ENCODE data around the gene KMT5B. TPM values are rescaled to one million over a fixed set of nuclear protein-coding genes. Genes with fewer than 3 reads are reported as not detected.

KMT5B gene
- total RNA-seq, 1 donor from 2014 or later, result 43.7 TPM

DNA sequence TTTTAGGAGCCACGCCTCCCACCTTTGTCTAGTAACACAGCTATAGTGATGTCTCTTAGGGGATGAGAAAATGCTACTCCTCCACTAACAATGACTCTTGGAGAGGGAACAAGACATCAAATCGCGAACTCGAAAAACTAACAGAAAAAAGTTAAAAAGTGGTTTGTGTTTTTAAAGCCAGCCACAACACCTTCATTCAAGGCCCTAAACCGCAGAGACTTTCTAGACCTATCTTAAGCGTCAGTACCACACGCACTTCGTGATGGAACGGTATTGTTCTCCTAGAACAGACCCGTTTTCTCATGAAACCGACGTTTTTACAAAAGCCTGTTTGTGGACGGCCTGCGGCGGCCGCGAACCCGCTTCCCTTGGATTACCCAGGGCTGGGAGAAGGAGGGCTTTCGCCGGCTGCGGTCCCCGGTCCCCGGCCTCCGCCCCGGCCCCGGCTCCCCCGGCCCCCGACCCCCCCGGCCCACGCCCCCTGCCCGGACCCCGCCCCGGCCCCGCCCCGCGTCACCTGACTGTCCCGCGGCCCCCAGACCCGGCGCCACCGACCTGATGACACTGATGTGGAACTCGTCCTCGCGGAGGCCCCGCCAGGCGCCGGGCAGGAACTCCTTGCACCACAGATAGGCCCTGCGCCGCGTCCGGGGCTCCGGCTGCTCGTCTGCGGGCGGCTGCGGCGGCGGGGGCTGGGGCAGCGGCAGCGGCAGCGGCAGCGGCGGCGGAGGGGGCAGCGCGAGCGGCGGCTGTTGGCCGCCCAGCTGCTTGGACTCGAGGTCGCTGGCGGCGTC lies 92.6 kb downstream of the KMT5B start:
- Mint-ChIP-seq H3K9me3 (no peaks in the 10 kb centered on the region), H3K27ac (ENCODE audit: unreplicated experiment) (peak overlapping the region; percentile 94), H3K4me1 (peaks cover 48% of the 10 kb centered on the region), H3K27me3 (ENCODE audit: low read depth) (no peaks in the 10 kb centered on the region), H3K36me3 (ENCODE audit: low read depth) (no peaks in the 10 kb centered on the region), H3K4me3 (peak overlapping the region; percentile 90)
- TF ChIP-seq, protein P1, sequence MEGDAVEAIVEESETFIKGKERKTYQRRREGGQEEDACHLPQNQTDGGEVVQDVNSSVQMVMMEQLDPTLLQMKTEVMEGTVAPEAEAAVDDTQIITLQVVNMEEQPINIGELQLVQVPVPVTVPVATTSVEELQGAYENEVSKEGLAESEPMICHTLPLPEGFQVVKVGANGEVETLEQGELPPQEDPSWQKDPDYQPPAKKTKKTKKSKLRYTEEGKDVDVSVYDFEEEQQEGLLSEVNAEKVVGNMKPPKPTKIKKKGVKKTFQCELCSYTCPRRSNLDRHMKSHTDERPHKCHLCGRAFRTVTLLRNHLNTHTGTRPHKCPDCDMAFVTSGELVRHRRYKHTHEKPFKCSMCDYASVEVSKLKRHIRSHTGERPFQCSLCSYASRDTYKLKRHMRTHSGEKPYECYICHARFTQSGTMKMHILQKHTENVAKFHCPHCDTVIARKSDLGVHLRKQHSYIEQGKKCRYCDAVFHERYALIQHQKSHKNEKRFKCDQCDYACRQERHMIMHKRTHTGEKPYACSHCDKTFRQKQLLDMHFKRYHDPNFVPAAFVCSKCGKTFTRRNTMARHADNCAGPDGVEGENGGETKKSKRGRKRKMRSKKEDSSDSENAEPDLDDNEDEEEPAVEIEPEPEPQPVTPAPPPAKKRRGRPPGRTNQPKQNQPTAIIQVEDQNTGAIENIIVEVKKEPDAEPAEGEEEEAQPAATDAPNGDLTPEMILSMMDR (conservative IDR thresholded peaks at IDR 0.05), result no peak
- peak; percentile 41 for DNase-seq (ENCODE audit: low read depth, low spot score)

DNA sequence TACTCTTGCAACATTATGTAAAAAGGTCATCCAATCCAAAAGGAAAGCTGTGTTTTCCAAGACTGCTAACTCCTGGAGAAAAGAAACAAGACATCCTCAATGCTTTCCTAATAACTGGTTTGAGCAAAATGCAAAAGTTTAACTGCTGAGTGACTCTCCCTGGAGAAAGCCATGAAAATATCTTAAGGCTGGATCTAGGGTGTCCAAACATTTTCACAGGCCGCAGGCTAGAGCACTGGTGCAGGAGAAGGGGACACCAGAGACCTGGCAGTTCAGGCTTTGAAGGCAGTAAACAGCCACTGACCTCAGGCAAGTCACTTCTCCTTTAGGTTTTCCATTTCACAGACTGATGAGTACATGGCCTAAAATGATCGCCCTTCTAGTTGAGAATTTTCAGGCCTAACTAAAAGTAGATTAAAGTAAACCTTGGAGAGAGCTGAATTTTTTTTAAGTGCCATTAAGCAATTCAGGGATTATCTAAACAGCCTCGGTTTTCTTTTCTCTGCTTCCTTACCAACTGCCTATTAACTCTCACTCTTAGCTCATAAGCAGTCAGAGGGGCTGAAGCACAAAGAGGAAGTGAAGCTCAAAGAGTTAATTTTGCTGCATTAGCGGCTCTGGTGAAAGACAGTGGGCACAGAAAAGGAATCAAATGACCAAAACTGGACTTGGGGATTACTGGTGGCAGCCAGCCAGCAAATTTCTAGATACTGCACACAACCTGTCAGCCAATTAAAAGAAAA lies 94.2 kb downstream of the KMT5B start:
- H3K27me3 Mint-ChIP-seq (ENCODE audit: low read depth), result no peaks in the 10 kb centered on the region
- DNase-seq (ENCODE audit: low read depth, low spot score), result no peak

DNA sequence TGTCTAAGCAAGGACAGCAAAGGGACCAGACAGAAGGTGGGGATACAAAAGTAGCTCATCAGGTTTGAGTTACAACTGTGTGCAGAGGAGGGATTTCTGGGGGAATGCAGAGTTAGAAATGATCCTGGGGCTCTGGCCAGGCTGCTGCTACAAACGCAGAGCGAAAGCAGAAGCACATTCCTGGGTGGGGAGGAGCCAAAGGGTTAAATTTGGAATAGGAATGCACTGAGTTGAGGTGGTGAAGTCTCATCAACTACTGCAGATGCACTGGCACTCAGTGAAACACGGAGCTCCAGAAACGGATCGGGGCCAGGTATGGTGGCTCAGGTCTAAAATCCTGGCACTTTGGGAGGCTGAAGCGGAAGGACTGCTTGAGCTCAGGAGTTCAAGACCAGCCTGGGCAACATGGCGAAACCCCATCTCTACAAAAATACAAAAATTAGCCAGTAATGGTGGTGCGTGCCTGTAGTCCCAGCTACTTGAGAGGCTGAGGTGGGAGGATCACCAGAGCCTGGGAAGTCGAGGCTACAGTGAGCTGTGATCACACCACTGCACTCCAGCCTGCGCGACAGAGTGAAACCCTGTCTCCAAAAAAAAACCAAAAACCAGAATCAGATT lies 95.1 kb downstream of the KMT5B start:
- Mint-ChIP-seq H3K27ac (ENCODE audit: unreplicated experiment) (peak overlapping the region; percentile 50), H3K4me3 (peak overlapping the region; percentile 90), H3K4me1 (peaks cover 41% of the 10 kb centered on the region), H3K9me3 (no peaks in the 10 kb centered on the region), H3K27me3 (ENCODE audit: low read depth) (no peaks in the 10 kb centered on the region), H3K36me3 (ENCODE audit: low read depth) (no peaks in the 10 kb centered on the region)
- TF ChIP-seq, protein P1 (conservative IDR thresholded peaks at IDR 0.05), result no peak
- no peak for DNase-seq (ENCODE audit: low read depth, low spot score)

More for the DNA sequence above, 94.2 kb downstream of the KMT5B start:
- no peaks in the 10 kb centered on the region for H3K9me3 Mint-ChIP-seq
- H3K27ac Mint-ChIP-seq (ENCODE audit: unreplicated experiment), result no peak overlapping the region
- TF ChIP-seq, protein P1 (conservative IDR thresholded peaks at IDR 0.05), result no peak
- H3K4me3 Mint-ChIP-seq, result peak overlapping the region; percentile 90
- H3K36me3 Mint-ChIP-seq (ENCODE audit: low read depth), result no peaks in the 10 kb centered on the region
- peaks cover 45% of the 10 kb centered on the region for H3K4me1 Mint-ChIP-seq

DNA sequence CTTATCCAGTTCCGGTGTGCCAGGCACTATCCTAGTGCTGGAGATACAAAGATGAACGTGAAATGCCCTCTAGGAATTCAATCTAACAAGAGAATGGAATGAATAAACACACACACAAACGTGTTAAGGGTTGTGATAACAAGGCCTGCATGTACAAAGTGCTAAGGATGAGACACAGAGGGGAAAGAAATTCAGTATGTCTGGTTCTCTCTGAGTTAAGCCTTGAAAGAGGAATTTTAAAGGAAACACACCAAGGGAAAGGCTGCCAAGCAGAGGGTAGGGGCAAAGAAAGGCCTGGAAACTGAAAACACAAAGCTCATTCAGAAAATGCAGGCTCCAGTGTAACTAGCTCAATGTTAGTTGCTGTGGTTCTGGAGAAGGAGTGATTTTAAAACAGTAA lies 96.1 kb downstream of the KMT5B start:
- H3K4me1 Mint-ChIP-seq, result peaks cover 37% of the 10 kb centered on the region
- H3K36me3 Mint-ChIP-seq (ENCODE audit: low read depth), result no peaks in the 10 kb centered on the region
- H3K4me3 Mint-ChIP-seq, result peak overlapping the region; percentile 56
- H3K27me3 Mint-ChIP-seq (ENCODE audit: low read depth), result no peaks in the 10 kb centered on the region
- TF ChIP-seq, protein P1 (conservative IDR thresholded peaks at IDR 0.05), result no peak
- H3K27ac Mint-ChIP-seq (ENCODE audit: unreplicated experiment), result no peak overlapping the region
- DNase-seq (ENCODE audit: low read depth, low spot score), result no peak
- H3K9me3 Mint-ChIP-seq, result no peaks in the 10 kb centered on the region

DNA sequence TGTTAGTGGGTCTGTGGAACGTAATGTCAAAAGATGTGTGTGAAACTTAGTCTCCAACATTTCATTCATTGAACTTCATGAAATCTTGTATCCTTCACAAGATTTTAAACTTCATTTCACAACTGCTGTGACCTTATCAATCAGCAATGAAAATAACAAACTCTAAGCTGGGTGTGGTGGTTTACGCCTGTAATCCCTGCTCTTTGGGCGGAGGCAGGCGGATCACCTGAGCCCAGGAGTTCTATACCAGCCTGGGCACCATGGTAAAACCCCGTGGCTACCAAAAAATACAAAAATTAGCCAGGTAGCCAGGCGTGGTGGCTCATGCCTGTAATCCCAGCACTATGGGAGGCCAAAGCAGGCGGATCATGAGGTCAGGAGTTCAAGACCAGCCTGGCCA lies 97.0 kb downstream of the KMT5B start:
- H3K27me3 Mint-ChIP-seq (ENCODE audit: low read depth), result no peaks in the 10 kb centered on the region
- no peak overlapping the region for H3K27ac Mint-ChIP-seq (ENCODE audit: unreplicated experiment)
- TF ChIP-seq, protein P1 (conservative IDR thresholded peaks at IDR 0.05), result no peak
- DNase-seq (ENCODE audit: low read depth, low spot score), result no peak
- H3K9me3 Mint-ChIP-seq, result no peaks in the 10 kb centered on the region
- no peaks in the 10 kb centered on the region for H3K36me3 Mint-ChIP-seq (ENCODE audit: low read depth)
- H3K4me3 Mint-ChIP-seq, result peak overlapping the region; percentile 56
- peaks cover 33% of the 10 kb centered on the region for H3K4me1 Mint-ChIP-seq
